OCI-LY7 (cell line): ENCODE measurements around the gene STAT5A. TPM values are rescaled to one million over a fixed set of nuclear protein-coding genes. Genes with fewer than 3 reads are reported as not detected.

Experiments used
- BruUV-seq: library from RNA; stranded (reverse); fragments of 400-500 nt; replicated peaks from 2 replicates; lab custom pipeline; 2021; lab: Mats Ljungman, UMichigan
- CTCF ChIA-PET: fragments of 300-600 bp; sonication (Branson Sonifier 250); formaldehyde crosslinking; loops from one replicate; lab custom pipeline; 2022; ENCODE audit warnings: antibody characterized with exemption; ENCODE audit not compliant: unreplicated experiment; lab: Charles Lee
- POLR2A ChIA-PET: fragments of 300-600 bp; sonication (Branson Sonifier 250); formaldehyde crosslinking; loops from one replicate; lab custom pipeline; 2022; ENCODE audit warnings: antibody characterized with exemption; lab: Charles Lee
- DNase-seq: peaks from one replicate; pipeline ENCODE4 v3.0.0-alpha.2; 2015; ENCODE audit warnings: low spot score
- H2AFZ ChIP-seq: fragments of 200-600 bp; sonication (generic), shearing (Covaris generic); 2 replicates; pipeline ENCODE4 v1.6.1; 2014; ENCODE audit warnings: mild to moderate bottlenecking, antibody characterized with exemption, low read length, moderate library complexity
- H3K27ac ChIP-seq: fragments of 200-600 bp; sonication (generic); 2 replicates; pipeline ENCODE4 v1.5.1; 2014; ENCODE audit warnings: mixed run types, low read depth, mild to moderate bottlenecking, moderate library complexity, low read length, inconsistent platforms; ENCODE audit not compliant: poor library complexity, severe bottlenecking
- H3K36me3 ChIP-seq: fragments of 200-600 bp; sonication (generic); 2 replicates; pipeline ENCODE4 v1.6.1; 2014; ENCODE audit warnings: mild to moderate bottlenecking, antibody characterized with exemption, low read length, moderate library complexity, mixed read lengths; ENCODE audit not compliant: insufficient read depth
- H3K4me1 ChIP-seq: fragments of 200-600 bp; sonication (generic); 2 replicates; pipeline ENCODE4 v1.5.1; 2014; ENCODE audit warnings: mild to moderate bottlenecking, low read length; ENCODE audit not compliant: insufficient read depth, poor library complexity, severe bottlenecking
- H3K4me2 ChIP-seq: fragments of 200-600 bp; sonication (generic); 2 replicates; pipeline ENCODE4 v1.6.1; 2014; ENCODE audit warnings: mild to moderate bottlenecking, low read length
- H3K4me3 ChIP-seq: fragments of 200-600 bp; sonication (generic); 2 replicates; pipeline ENCODE4 v1.5.1; 2014; ENCODE audit warnings: mild to moderate bottlenecking, low read depth, low read length; ENCODE audit not compliant: poor library complexity, severe bottlenecking
- H3K79me2 ChIP-seq: fragments of 200-600 bp; sonication (generic); 2 replicates; pipeline ENCODE4 v1.6.1; 2016; ENCODE audit warnings: low read depth, mild to moderate bottlenecking, low read length, moderate library complexity, mixed read lengths; ENCODE audit not compliant: insufficient read depth
- H3K9me2 ChIP-seq: fragments of 200-600 bp; sonication (generic); 2 replicates; pipeline ENCODE4 v1.6.1; 2016; ENCODE audit warnings: mild to moderate bottlenecking, low read length, mixed read lengths; ENCODE audit not compliant: insufficient read depth
- H3K9me3 ChIP-seq: fragments of 200-600 bp; sonication (generic); 2 replicates; pipeline ENCODE4 v1.6.1; 2014; ENCODE audit warnings: mild to moderate bottlenecking, mixed run types, low read length, mixed read lengths
- H4K20me1 ChIP-seq: fragments of 200-600 bp; sonication (generic); 2 replicates; pipeline ENCODE4 v1.6.1; 2014; ENCODE audit warnings: mild to moderate bottlenecking, antibody characterized with exemption, low read length, moderate library complexity, mixed read lengths; ENCODE audit not compliant: insufficient read depth
- CTCF ChIP-seq: fragments of 200-600 bp; sonication (generic); conservative IDR thresholded peaks from 2 replicates; pipeline ENCODE4 v1.5.1; 2014; ENCODE audit warnings: mild to moderate bottlenecking, antibody characterized with exemption, low read length, moderate library complexity, mixed read lengths
- EZH2phosphoT487 ChIP-seq: fragments of 200-600 bp; sonication (generic); IDR thresholded peaks from 2 replicates; pipeline ENCODE4 v1.6.1; 2018; ENCODE audit warnings: low read depth, borderline replicate concordance, mild to moderate bottlenecking, mixed run types, antibody characterized with exemption, low read length, moderate library complexity, mixed read lengths
- intact Hi-C: fragments of 100-400 bp; cut with micrococcal nuclease; formaldehyde crosslinking; loops from one replicate; pipeline ENCODE4 v1.10.0; 2022; ENCODE audit not compliant: unreplicated experiment
- total RNA-seq, 2 experiments: library from RNA; depleted of rRNA in 1 of 2; stranded (reverse); fragments of >200 nt in 1 of 2; shearing (Covaris generic) in 1 of 2; gene quantifications; 2 replicates each; pipeline ENCODE4 v1.2.3, GENCODE V29; 2014 to 2022

Gene STAT5A
- total RNA-seq, 2 experiments from 2014 or later, result 1.9 to 7.9 TPM

DNA sequence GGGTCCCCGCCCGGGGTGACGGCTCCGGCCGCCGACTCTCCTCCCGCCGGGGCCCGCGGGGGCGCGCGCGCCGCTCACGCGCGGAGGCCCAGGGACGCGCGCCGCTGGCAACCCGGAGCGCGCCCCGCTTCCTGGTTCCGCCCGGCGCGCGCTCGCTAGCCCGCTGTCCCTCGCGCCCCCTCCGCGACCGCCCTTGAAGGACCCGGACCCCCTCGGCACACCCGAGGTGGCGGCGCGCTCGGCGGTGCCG, 12.0 kb upstream of the STAT5A start, which contains the start of gene STAT5B:
Gene STAT5B, minus strand, starts transcription at position 33 of the 250 bp plus-strand sequence. CDS start 44,264 bp downstream, outside the sequence.
- TF ChIP-seq CTCF, result no peak
- H3K4me3 ChIP-seq, result peak within 1 kb of the TSS; percentile 91
- peaks cover 23% of the 10 kb centered on the region; the same call in 1 of the 2 replicates for H4K20me1 ChIP-seq
- BruUV-seq, result no TSS peak
- CTCF ChIA-PET, result no interaction called here
- peak within 1 kb of the TSS; percentile 96 for H3K4me2 ChIP-seq
- H3K4me1 ChIP-seq, result peaks cover 46% of the 10 kb centered on the region
- no peaks in the 10 kb centered on the region for H3K9me3 ChIP-seq
- peak; percentile 89 for DNase-seq
- POLR2A ChIA-PET, result no interaction called here
- intact Hi-C loops, result loop anchor here (10.0 kb wide), 1 partner anchor 51 kb away; no protein-coding TSS in a partner anchor
- H3K9me2 ChIP-seq, result no peaks in the 10 kb centered on the region
- no peaks in the 10 kb centered on the region for H3K36me3 ChIP-seq
- H3K79me2 ChIP-seq, result peaks cover 34% of the 10 kb centered on the region; the same call in 1 of the 2 replicates
- no peak within 1 kb of the TSS for H3K27ac ChIP-seq
- H2AFZ ChIP-seq, result peak within 1 kb of the TSS; percentile 91

DNA sequence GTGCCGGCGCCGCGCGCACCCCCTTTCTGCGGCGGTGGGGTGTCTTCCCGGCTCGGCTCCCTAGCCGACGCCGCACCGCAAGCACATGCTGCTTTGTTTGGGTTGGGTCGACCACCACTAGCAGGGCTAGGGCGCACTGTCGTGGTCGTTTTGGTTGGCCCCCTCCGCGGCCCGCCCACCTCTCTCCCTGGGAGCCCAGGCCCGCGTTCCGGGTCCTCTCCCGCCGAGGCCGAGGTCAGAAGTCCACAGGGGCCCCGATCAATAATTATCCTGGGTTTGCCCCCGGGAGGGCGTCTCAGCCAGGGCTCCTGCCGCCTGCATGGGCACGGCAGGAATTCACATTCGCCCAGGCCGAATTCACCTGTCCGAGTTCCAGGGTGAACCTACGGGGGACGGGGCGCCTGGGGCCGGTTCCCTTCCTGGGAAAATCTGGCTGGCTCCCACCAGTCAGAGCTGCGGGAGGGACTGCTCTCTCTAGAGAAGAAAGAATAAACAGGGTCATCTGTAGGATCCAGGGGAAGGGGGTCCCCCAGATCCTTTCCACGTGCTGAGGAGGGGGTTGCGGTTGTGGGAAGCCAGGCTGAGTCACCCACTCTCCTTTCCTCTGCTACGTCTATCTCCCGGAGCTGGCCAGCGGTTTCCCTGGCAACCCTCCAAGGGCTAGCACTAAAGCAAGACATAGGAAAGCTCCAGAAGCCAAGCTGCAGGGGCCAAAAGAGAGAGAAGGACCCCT, 11.5 kb upstream of the STAT5A start:
- Histone ChIP-seq H3K4me3 (peak overlapping the region; percentile 91), H3K9me3 (no peaks in the 10 kb centered on the region), H4K20me1 (peaks cover 20% of the 10 kb centered on the region; the same call in 1 of the 2 replicates), H2AFZ (peak overlapping the region; percentile 91), H3K4me1 (peaks cover 42% of the 10 kb centered on the region), H3K36me3 (no peaks in the 10 kb centered on the region), H3K9me2 (no peaks in the 10 kb centered on the region), H3K27ac (no peak overlapping the region), H3K79me2 (peaks cover 29% of the 10 kb centered on the region; the same call in 1 of the 2 replicates), H3K4me2 (peak overlapping the region; percentile 96)
- no TSS peak for BruUV-seq
- no peak for DNase-seq
- POLR2A ChIA-PET, result interaction anchor here (0.6 to 0.8 kb wide), 2 partner anchors 16 to 28 kb away, joined by 4 read pairs; no protein-coding TSS in a partner anchor
- CTCF ChIA-PET, result no interaction called here
- TF ChIP-seq CTCF, result no peak
- TF ChIP-seq EZH2phosphoT487, result no peak
- intact Hi-C loops, result loop anchor here (10.0 kb wide), 1 partner anchor 52 kb away; no protein-coding TSS in a partner anchor

- Histone ChIP-seq H3K4me2 (peak overlapping the region; percentile 96; the same call in 1 of the 2 replicates), H3K4me3 (no peak overlapping the region), H3K36me3 (no peaks in the 10 kb centered on the region), H2AFZ (peak overlapping the region; percentile 91; the same call in 1 of the 2 replicates), H3K9me3 (no peaks in the 10 kb centered on the region), H3K27ac (no peak overlapping the region), H3K9me2 (no peaks in the 10 kb centered on the region), H3K79me2 (peaks cover 29% of the 10 kb centered on the region; the same call in 1 of the 2 replicates), H3K4me1 (peaks cover 37% of the 10 kb centered on the region), H4K20me1 (peaks cover 14% of the 10 kb centered on the region; the same call in 1 of the 2 replicates)
- intact Hi-C loops, result loop anchor here (10.0 kb wide), 1 partner anchor 53 kb away; no protein-coding TSS in a partner anchor
- no TSS peak for BruUV-seq
- no peak for TF ChIP-seq CTCF
- TF ChIP-seq EZH2phosphoT487, result no peak
- DNase-seq, result no peak
- POLR2A ChIA-PET, result interaction anchor here (0.6 to 0.8 kb wide), 2 partner anchors 17 to 29 kb away, joined by 4 read pairs; no protein-coding TSS in a partner anchor
- CTCF ChIA-PET, result no interaction called here
Measured at GRCh38 chr17:42277342-42277712, 11.0 kb upstream of the STAT5A start.
